Right atrium auricular region (tissue), 2 donors: Measurements from ENCODE around the gene STX16. TPM values are rescaled to one million over a fixed set of nuclear protein-coding genes. Genes with fewer than 3 reads are reported as not detected.
A peak's percentile ranks its signal among the peaks of the same experiment; 100 is the strongest.

Experiments
- DNase-seq: peaks from one replicate; pipeline ENCODE4 v3.0.0-alpha.2; 2019; ENCODE audit warnings: low spot score
- H3K27ac ChIP-seq, 2 donors: fragments of 200-600 bp; sonication (generic); 1 replicate in 1 of 2; 2 replicates in 1 of 2; pipeline ENCODE4 v1.5.1; 2016 to 2019
- H3K27me3 ChIP-seq, 2 donors: fragments of 200-600 bp; sonication (generic); one replicate each; pipeline versions ENCODE4 v1.5.1 to v1.6.0; 2017 to 2019
- H3K36me3 ChIP-seq: fragments of 200-600 bp; sonication (generic); one replicate; pipeline ENCODE4 v1.5.1; 2016
- H3K4me1 ChIP-seq, 2 donors: fragments of 200-600 bp; sonication (generic); one replicate each; pipeline versions ENCODE4 v1.5.1 to v1.6.0; 2017 to 2019
- H3K4me3 ChIP-seq, 2 donors: fragments of 200-600 bp; sonication (generic); 1 replicate in 1 of 2; 2 replicates in 1 of 2; pipeline ENCODE4 v1.5.1; 2017 to 2019; ENCODE audit warnings: mild to moderate bottlenecking in 1 of 2, moderate library complexity in 1 of 2
- H3K9me3 ChIP-seq, 2 donors: fragments of 200-600 bp; sonication (generic); one replicate each; pipeline ENCODE4 v1.5.1; 2019
- CTCF ChIP-seq, 2 donors: fragments of 200-600 bp; sonication (generic); IDR thresholded peaks; one replicate each; pipeline ENCODE4 v1.5.1; 2019; ENCODE audit warnings: antibody characterized with exemption in 2 of 2
- total RNA-seq, 2 donors: library from RNA; depleted of rRNA; stranded (reverse); fragments of >200 nt; gene quantifications; one replicate each; pipeline ENCODE4 v1.1.0, GENCODE V29; 2016

The STX16 gene
- total RNA-seq, 2 donors from 2014 or later, result 20.9 to 26.1 TPM

- no peak overlapping the region for H3K27ac ChIP-seq
- peaks cover 15% of the 10 kb centered on the region for H3K36me3 ChIP-seq
- DNase-seq, result no peak
- H3K4me1 ChIP-seq, result no peaks in the 10 kb centered on the region
- no peaks in the 10 kb centered on the region for H3K27me3 ChIP-seq
- no peak overlapping the region for H3K4me3 ChIP-seq
- TF ChIP-seq CTCF (IDR thresholded peaks at IDR 0.05), result no peak
- H3K9me3 ChIP-seq, result no peaks in the 10 kb centered on the region
Observed at GRCh38 chr20:58682656-58683531, 31.8 kb downstream of the STX16 start.

- no peaks in the 10 kb centered on the region for H3K9me3 ChIP-seq
- no peaks in the 10 kb centered on the region for H3K4me1 ChIP-seq
- H3K27me3 ChIP-seq, result no peaks in the 10 kb centered on the region
- DNase-seq, result no peak
- no peak overlapping the region for H3K27ac ChIP-seq
- H3K4me3 ChIP-seq, result no peak overlapping the region
- H3K36me3 ChIP-seq, result peaks cover 14% of the 10 kb centered on the region
- TF ChIP-seq CTCF (IDR thresholded peaks at IDR 0.05), result no peak
Observed at GRCh38 chr20:58684291-58684690, 33.2 kb downstream of the STX16 start.

- no peaks in the 10 kb centered on the region for H3K9me3 ChIP-seq
- no peak for TF ChIP-seq CTCF (IDR thresholded peaks at IDR 0.05)
- no peak overlapping the region for H3K4me3 ChIP-seq
- H3K4me1 ChIP-seq, result peaks cover 0 to 5% of the 10 kb centered on the region in 2 donors
- no peaks in the 10 kb centered on the region for H3K27me3 ChIP-seq
- peak; percentile 32 for DNase-seq
- H3K36me3 ChIP-seq, result no peaks in the 10 kb centered on the region
- no peak overlapping the region for H3K27ac ChIP-seq
Observed at GRCh38 chr20:58685988-58686387, 34.9 kb downstream of the STX16 start.

- no peak for TF ChIP-seq CTCF (IDR thresholded peaks at IDR 0.05)
- DNase-seq, result no peak
- Histone ChIP-seq H3K4me3 (no peak overlapping the region), H3K4me1 (peaks cover 0 to 17% of the 10 kb centered on the region in 2 donors), H3K9me3 (no peaks in the 10 kb centered on the region), H3K27me3 (no peaks in the 10 kb centered on the region), H3K27ac (no peak overlapping the region), H3K36me3 (no peaks in the 10 kb centered on the region)
Observed at GRCh38 chr20:58688414-58688813, 37.3 kb downstream of the STX16 start.

- H3K27ac ChIP-seq, result no peak overlapping the region
- no peaks in the 10 kb centered on the region for H3K36me3 ChIP-seq
- no peak overlapping the region for H3K4me3 ChIP-seq
- DNase-seq, result peak; percentile 40
- peaks cover 0 to 21% of the 10 kb centered on the region in 2 donors for H3K4me1 ChIP-seq
- H3K9me3 ChIP-seq, result no peaks in the 10 kb centered on the region
- TF ChIP-seq CTCF (IDR thresholded peaks at IDR 0.05), result no peak
- H3K27me3 ChIP-seq, result no peaks in the 10 kb centered on the region
Observed at GRCh38 chr20:58688840-58689239, 37.8 kb downstream of the STX16 start.
